ENCODE measurements around the gene SLC39A6. TPM values are rescaled to one million over a fixed set of nuclear protein-coding genes. Genes with fewer than 3 reads are reported as not detected.
"Not testable (repeated sequence)": the region's sequence is repeated elsewhere in the genome, so short reads cannot be mapped to it uniquely, and the experiment has no call there.

The SLC39A6 gene
- total RNA-seq, 1 donor from 2014 or later = 75.8 TPM

DNA sequence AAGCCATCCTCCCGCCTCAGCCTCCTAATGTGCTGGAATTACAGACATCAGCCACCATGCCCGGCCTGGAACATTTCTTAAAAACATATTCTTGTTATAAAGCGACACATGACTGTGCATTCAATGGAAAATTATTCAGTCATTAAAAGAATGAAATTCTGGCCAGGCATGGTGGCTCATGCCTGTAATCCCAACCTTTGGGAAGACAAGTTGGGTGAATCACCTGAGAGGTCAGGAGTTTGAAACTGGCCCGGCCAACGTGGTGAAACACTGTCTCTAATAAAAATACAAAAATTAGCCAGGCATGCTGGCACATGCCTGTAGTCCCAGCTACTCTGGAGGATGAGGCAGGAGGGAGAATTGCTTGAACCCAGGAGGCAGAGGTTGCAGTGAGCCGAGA, 40.1 kb downstream of the SLC39A6 start:
- Mint-ChIP-seq H3K27ac (ENCODE audit: unreplicated experiment) (no peak overlapping the region), H3K36me3 (ENCODE audit: unreplicated experiment) (no peaks in the 10 kb centered on the region), H3K4me1 (ENCODE audit: unreplicated experiment) (peaks cover 2% of the 10 kb centered on the region), H3K4me3 (ENCODE audit: unreplicated experiment) (no peak overlapping the region), H3K27me3 (ENCODE audit: unreplicated experiment) (peaks cover 9% of the 10 kb centered on the region), H3K9me3 (ENCODE audit: unreplicated experiment) (peaks cover 8% of the 10 kb centered on the region)
- no peak for DNase-seq (ENCODE audit: extremely low spot score, unreplicated experiment)
- TF ChIP-seq, protein P1, sequence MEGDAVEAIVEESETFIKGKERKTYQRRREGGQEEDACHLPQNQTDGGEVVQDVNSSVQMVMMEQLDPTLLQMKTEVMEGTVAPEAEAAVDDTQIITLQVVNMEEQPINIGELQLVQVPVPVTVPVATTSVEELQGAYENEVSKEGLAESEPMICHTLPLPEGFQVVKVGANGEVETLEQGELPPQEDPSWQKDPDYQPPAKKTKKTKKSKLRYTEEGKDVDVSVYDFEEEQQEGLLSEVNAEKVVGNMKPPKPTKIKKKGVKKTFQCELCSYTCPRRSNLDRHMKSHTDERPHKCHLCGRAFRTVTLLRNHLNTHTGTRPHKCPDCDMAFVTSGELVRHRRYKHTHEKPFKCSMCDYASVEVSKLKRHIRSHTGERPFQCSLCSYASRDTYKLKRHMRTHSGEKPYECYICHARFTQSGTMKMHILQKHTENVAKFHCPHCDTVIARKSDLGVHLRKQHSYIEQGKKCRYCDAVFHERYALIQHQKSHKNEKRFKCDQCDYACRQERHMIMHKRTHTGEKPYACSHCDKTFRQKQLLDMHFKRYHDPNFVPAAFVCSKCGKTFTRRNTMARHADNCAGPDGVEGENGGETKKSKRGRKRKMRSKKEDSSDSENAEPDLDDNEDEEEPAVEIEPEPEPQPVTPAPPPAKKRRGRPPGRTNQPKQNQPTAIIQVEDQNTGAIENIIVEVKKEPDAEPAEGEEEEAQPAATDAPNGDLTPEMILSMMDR (IDR thresholded peaks at IDR 0.05) = no peak

DNA sequence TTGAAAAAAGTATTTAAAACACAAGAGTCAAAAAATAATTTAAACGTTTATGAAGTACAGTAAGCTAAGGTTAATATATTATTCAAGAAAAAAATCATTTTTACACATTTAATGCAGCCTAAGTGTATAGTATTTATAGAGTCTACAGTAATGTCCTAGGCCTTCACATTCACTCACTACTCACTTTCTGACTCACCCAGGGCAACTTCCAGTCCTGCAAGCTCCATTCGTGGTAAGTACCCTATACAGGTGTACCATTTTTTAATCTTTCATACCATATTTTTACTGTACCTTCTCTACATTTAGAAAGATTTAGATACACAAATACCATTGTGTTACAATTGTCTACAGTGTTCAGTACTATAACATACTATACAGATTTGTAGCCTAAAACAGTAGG, 40.9 kb downstream of the SLC39A6 start:
- H3K9me3 Mint-ChIP-seq (ENCODE audit: unreplicated experiment) = peaks cover 11% of the 10 kb centered on the region
- no peak for DNase-seq (ENCODE audit: extremely low spot score, unreplicated experiment)
- no peak overlapping the region for H3K4me3 Mint-ChIP-seq (ENCODE audit: unreplicated experiment)
- H3K27me3 Mint-ChIP-seq (ENCODE audit: unreplicated experiment) = peaks cover 7% of the 10 kb centered on the region
- H3K36me3 Mint-ChIP-seq (ENCODE audit: unreplicated experiment) = no peaks in the 10 kb centered on the region
- TF ChIP-seq, protein P1 (IDR thresholded peaks at IDR 0.05) = no peak
- no peak overlapping the region for H3K27ac Mint-ChIP-seq (ENCODE audit: unreplicated experiment)
- peaks cover 2% of the 10 kb centered on the region for H3K4me1 Mint-ChIP-seq (ENCODE audit: unreplicated experiment)

DNA sequence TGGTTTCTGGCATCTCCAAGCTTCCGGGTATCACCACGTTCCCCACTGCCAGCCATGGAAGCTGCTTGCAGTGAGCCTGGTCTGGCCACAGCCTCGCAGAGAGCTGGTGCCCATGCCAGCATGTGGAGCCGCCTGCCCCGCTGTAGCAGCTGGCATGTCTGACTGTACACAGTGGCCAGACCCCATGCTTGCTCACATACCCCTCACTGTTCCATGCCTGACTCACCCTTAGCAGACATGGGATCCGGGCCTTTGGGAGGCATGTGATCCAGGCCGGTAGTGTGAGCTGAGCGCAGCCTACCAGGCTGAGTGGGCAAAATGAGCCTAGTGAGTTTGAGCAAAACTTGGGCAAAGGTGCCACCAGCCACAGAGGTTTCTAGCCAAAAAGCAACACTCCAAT, 43.0 kb downstream of the SLC39A6 start:
- TF ChIP-seq, protein P1 (IDR thresholded peaks at IDR 0.05) = no peak
- Mint-ChIP-seq H3K4me3 (ENCODE audit: unreplicated experiment) (no peak overlapping the region), H3K4me1 (ENCODE audit: unreplicated experiment) (no peaks in the 10 kb centered on the region), H3K9me3 (ENCODE audit: unreplicated experiment) (peaks cover 15% of the 10 kb centered on the region), H3K27me3 (ENCODE audit: unreplicated experiment) (peaks cover 23% of the 10 kb centered on the region), H3K27ac (ENCODE audit: unreplicated experiment) (no peak overlapping the region), H3K36me3 (ENCODE audit: unreplicated experiment) (no peaks in the 10 kb centered on the region)
- DNase-seq (ENCODE audit: extremely low spot score, unreplicated experiment) = no peak

DNA sequence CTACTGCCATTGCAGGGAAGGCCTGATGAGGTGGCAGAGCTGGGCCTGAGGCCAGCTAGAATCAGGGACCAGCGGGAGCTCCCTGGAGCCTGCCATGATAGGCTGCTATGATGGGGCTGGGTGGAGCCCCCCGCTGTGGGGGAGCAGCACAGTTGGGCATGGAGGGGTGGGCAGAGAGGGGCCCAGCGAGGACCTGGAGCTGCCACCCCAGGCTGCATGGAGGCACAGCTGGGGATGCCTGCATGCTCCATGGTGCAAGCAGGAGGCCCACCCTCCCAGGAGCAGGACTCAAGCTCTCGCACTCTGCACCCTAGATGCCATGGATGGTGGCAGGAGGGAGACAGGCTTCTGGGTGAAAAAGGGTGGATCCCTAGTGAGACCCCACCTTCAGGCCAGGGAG, 43.9 kb downstream of the SLC39A6 start:
- H3K27ac Mint-ChIP-seq (ENCODE audit: unreplicated experiment) = no peak overlapping the region
- H3K4me3 Mint-ChIP-seq (ENCODE audit: unreplicated experiment) = no peak overlapping the region
- DNase-seq (ENCODE audit: extremely low spot score, unreplicated experiment) = no peak
- H3K4me1 Mint-ChIP-seq (ENCODE audit: unreplicated experiment) = no peaks in the 10 kb centered on the region
- TF ChIP-seq, protein P1 (IDR thresholded peaks at IDR 0.05) = no peak
- peaks cover 31% of the 10 kb centered on the region for H3K27me3 Mint-ChIP-seq (ENCODE audit: unreplicated experiment)
- peaks cover 25% of the 10 kb centered on the region for H3K9me3 Mint-ChIP-seq (ENCODE audit: unreplicated experiment)
- H3K36me3 Mint-ChIP-seq (ENCODE audit: unreplicated experiment) = no peaks in the 10 kb centered on the region

DNA sequence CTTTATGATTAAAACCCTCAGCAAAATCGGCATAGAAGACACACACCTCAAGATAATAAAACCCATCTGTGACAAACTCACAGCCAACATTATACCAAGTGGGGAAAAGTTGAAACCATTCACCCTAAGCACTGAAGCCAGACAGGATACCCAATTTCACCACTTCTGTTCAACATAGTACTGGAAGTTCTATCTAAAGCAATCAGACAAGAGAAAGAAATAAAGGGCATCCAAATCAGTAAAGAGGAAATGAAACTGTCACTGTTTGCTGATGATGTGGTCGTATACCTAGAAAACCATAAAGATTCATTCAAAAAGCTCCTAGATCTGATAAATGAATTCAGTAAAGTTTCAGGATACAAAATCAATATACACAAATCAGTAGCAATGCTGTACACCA, 45.4 kb downstream of the SLC39A6 start:
- Mint-ChIP-seq H3K36me3 (ENCODE audit: unreplicated experiment) (no peaks in the 10 kb centered on the region), H3K27ac (ENCODE audit: unreplicated experiment) (no peak overlapping the region), H3K4me3 (ENCODE audit: unreplicated experiment) (no peak overlapping the region), H3K27me3 (ENCODE audit: unreplicated experiment) (peaks cover 31% of the 10 kb centered on the region), H3K9me3 (ENCODE audit: unreplicated experiment) (peaks cover 25% of the 10 kb centered on the region), H3K4me1 (ENCODE audit: unreplicated experiment) (peaks cover 8% of the 10 kb centered on the region)
- no peak for DNase-seq (ENCODE audit: extremely low spot score, unreplicated experiment)
- TF ChIP-seq, protein P1 (IDR thresholded peaks at IDR 0.05) = no peak

DNA sequence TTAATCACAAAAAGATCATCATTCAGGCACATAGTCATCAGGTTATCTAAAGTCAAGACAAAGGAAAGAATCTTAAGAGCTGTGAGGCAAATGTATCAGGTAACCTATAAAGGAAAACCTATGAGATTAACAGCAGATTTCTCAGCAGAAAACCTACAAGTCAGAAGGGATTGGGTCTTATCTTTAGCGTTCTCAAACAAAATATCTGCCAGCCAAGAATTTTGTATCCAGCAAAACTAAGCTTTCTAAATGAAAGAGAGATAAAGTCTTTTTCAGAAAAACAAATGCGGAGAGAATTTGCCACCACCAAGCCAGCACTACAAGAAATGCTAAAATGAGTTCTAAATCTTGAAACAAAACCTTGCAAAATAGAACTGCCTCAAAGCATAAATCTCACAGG, 48.0 kb downstream of the SLC39A6 start:
- Mint-ChIP-seq H3K27me3 (ENCODE audit: unreplicated experiment) (peaks cover 31% of the 10 kb centered on the region), H3K9me3 (ENCODE audit: unreplicated experiment) (peaks cover 25% of the 10 kb centered on the region)
- not testable (repeated sequence) for H3K27ac Mint-ChIP-seq (ENCODE audit: unreplicated experiment); H3K4me3 Mint-ChIP-seq (ENCODE audit: unreplicated experiment); DNase-seq (ENCODE audit: extremely low spot score, unreplicated experiment); H3K4me1 Mint-ChIP-seq (ENCODE audit: unreplicated experiment); H3K36me3 Mint-ChIP-seq (ENCODE audit: unreplicated experiment)

Measured in osteocyte (in vitro differentiated cells).